GM18858 (cell line): ENCODE results near the gene DUS1L.

Experiments
- ATAC-seq: cut with Tn5 transposase; IDR thresholded peaks from one replicate; pipeline ENCODE4 v1.9.1; 2021; ENCODE audit not compliant: unreplicated experiment

The DUS1L gene

DNA sequence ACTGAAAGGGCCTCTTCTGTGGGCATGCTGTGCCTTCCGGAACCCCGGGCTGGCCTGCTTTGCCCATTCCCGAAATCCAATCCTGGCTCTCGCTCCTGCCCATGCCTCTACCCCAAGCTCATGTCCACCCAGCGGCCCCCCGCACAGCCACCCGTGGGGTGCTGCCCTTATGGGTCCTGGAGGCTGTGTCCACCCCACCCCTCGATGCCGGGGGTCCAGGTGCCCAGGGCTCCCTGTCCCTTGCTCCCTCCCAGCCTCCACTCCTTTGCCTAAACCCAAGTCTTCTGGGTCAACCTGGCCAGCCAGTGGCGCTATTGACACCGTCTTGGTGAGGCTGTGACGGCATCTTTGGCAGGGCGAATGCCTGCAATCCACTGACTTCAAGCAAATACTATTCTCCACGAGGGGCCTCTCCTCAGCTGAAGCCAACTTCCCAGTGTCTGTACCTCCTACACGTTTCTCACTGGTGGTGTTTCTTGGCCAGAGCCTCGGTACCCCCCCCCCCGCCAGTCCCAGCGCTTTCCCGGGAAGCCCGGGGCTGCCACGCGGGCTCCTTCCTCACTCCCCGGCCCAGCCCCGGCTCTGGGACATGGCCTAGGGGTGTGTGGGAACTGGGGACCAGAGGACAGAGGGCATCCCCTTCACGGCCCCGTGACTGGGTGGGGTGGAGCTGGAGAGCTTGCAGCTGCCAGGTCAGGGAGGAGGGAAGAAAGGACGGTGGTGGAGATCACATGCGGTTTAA is 12.2 kb upstream of the DUS1L start:
- ATAC-seq: no peak

DNA sequence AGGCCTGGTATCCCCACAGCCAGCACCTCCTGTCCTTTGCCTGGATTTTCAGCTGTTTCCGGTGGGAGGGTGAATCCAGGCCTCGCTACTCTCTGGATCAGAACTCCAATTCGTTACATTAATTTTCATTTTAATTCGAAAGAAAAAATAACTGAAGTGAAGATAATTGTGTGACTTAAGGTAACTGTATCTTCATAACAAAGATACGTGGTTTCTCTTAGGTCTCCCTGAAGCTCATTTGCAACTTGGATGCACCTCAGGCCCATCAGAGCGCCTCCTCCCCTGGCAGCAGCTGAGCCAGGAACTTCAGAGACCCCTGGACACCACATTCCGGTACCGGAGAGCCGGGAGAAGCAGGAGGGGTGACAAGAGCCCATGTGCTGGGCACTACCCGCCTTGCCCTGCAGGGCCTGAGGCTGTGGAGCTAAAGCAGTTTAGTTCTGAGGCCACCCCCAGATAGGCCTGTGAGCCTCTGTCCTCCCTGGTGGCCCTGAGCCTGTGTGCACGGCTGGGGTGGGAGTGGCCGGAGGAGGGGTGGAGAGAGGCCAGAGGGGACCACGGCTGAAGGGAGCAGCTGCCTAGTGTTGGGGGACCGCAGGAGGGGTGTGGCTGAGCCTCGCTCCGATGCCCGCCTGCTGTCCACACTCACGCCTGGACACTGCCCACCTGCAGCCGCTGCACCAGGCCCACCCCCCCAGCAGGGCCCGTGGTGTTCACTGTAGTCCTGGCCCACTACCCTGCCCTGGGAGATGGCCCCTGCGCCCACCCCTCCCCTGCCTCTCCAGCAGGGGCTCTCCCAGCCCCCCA is 11.4 kb upstream of the DUS1L start:
- no peak for ATAC-seq

DNA sequence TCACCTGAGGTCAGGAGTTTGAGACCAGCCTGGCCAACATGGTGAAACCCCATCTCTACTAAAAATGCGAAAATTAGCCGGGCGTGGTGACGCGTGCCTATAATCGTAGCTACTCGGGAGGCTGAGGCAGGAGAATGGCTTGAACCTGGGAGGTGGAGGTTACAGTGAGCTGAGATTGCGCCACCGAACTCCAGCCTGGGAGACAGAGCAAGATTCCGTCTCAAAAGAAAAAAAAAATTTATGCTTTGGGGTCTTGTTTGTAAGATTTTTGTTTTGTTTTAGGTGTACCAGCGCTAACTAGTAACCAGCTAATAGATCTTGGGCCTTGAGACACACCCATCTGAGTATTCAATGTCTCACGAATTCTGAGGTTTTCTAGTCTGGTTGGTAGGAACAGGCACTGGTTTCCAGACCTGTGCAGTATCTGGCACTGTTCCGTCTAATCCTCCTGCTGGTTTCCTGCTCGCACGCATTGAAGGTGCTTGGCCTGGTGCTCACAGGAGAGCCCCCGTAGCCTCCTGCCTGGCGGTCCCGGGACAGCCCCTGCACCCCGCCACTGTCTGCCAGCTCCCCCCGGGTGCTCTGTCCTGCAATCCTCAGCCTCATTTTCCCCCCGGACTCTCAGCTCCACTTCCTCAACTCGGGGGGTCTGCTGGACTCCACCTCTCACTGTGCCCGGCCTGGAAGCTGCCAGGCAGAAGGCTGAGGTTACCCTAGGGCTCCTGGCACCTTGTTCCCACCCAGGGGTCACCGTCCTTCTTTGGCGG is 10.6 kb upstream of the DUS1L start:
- ATAC-seq: no peak

DNA sequence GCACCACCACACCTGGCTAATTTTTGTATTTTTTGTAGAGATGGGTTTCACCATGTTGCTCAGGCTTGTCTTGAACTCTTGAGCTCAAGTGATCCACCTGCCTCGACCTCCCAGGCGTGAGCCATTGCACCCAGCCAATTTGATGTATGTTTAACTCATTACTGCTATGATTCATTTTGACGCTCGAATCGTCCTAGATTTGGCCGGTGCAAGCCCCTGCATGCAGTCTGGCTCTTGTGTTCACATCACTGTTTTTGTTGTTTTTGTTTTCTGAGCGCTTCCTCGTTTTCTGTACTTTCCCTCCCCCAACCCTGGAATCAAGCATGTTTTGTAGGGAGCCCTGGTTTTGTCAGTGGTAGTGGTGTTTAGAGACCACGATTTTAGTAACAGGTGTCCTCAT is 7.8 kb upstream of the DUS1L start:
- ATAC-seq: no peak

DNA sequence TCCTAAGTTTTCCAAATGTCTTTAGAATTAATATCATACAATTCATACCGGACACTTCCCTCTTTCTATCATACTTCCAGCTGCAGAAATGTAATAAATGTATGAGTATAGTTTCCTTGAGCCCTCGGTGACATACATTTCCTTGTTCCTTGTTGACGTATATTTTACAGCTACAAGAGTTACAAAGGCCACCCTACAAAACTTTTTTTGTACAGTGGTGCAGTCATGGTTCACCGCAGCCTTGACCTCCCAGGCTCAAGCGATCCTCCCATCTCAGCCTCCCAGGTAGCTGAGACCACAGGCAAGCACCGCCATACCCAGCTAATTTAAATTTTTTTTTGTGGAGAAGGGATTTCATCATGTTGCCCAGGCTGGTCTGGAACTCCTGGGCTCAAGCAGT is 7.2 kb upstream of the DUS1L start:
- no peak for ATAC-seq

DNA sequence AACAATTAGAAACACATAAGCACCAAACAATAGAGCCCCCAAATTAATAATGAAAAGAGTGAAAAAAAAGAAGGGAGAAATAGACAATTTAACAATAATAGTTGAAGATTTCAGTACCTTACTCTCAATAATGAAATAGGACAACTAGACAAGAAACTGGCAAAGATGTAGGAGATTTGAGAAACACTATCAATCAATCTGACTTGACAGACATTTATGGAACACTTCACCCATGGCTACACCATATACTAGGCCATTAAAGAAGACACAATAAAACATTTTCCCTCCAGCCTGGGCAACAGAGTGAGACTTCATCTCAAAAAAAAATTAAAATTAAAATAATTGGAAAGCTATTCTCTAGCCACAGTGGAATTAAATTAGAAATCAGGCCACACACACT is 5.0 kb upstream of the DUS1L start:
- ATAC-seq: no peak

DNA sequence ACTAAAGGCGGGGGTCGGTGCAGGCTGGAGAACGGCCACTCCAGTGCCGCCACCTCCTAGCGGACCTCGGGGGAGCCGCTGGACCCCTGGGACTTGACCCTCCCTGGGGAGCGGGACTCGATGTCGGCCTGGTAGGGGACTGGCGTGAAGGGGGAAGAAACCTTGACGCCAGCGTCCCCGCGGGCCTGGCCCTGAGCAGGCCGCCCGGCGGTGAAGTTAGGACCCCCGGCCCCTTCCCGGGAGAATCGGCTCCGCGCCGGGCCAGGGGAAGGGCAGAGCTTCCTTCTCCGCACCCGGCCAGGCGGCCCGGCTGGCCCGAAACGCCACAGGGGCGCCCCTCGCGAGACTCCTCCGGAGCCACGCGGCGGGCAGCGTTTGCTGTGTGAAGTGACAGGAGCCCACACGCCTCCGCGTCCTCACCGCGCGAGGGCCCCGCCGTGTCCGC is 389 bp downstream of the DUS1L start:
- ATAC-seq: no peak

DNA sequence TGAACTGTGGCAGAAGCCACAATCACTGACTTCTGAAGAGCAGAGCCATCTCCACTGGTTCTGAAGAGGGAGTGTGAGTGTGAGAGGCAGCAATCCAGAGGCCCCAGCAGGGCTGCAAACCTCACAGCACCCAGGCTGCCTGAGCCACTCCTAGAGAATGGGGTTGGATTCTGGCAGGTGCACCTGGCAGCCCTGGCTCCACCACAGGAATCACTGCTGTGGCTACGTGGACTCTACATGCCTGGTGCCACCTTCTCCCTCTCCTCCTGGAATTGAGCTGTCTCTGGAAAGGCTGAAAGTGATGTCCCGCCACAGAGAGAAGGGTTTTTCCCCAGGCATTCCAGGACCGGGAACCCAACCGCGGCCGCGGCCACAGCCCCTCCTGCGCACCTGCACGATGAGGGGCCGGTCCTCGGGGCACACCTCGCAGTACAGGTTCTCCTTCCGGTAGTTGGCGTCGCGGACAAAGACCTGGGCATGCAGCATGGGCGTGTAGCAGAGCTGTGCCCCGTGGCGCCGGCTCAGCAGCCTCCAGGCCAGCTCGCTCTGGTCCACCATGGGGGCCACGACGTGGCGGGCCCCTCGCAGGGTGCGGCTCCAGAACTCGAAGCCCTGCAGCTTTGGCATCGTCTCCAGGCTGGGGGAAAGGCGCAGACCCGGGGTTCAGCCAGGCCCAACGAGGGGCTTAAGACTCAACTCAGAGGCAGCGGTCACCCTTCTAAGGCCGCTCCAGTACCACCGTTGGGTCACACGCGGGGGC is 991 bp downstream of the DUS1L start:
- no peak for ATAC-seq

DNA sequence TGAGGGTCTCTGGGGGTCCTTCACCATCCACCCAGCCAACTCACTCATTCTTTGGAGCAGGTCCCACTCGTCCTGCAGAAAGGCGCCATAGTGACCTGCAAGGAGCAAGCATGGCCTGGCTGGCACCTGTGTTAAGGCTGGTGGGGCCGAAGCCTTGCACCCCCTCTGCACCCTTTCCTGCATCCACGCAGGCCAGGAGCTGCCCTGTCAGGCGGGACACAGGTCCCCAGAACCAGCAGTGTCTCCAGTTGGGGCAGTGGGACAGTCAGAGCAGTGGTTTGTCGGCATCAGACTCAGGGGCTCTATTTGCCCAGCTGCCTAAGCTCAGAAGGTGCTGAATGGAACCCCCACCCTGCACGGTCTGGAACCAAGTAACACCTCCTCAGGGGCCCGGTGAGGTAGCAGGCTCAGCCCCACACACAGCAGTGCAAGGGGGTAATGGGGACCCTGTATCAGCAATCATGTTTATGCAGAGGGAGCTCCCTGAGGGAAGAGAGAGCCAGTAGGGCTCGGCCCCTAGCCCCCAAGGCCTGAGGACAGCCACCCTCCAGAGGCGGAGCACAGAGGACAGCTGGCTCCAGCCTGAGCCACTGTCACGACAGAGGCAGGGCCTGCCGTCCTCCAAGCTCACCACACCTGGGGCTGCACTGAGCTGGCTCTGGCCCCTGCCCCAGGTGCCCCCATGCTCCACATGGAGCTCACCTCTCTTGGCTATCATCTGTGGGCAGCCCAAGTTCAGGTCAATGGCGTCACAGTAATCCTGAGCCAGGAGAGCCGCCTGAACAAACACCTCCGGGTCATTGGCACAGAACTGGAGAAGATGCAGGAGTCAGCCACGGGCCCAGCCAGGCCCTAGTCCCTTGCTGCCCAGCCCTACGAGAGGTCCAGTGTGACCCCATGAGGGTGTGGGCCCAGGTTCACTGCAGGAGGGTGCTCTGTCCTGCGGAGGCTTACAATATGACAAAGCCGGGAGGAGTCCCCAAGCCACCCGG is 1.9 kb downstream of the DUS1L start:
- ATAC-seq: no peak

DNA sequence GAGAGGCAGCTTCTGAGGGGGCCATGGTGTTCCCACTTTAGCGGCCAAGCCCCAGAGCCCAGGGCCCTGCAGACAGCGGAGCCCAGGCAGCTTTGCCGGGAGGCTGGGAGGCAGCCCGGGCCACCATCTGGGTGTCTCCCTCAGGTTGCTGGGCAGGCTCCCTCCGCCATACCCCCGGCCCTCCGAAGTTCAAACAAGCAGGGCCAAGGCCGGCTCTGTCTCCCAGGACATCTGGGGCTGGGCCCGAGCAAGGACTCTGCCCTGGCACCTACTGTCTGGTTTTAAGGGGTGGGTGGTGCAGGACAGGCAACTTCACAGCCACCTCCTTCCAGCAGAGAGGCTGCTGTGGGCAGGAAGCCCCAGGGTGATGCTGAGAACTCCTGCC is 2.6 kb downstream of the DUS1L start:
- ATAC-seq: no peak

DNA sequence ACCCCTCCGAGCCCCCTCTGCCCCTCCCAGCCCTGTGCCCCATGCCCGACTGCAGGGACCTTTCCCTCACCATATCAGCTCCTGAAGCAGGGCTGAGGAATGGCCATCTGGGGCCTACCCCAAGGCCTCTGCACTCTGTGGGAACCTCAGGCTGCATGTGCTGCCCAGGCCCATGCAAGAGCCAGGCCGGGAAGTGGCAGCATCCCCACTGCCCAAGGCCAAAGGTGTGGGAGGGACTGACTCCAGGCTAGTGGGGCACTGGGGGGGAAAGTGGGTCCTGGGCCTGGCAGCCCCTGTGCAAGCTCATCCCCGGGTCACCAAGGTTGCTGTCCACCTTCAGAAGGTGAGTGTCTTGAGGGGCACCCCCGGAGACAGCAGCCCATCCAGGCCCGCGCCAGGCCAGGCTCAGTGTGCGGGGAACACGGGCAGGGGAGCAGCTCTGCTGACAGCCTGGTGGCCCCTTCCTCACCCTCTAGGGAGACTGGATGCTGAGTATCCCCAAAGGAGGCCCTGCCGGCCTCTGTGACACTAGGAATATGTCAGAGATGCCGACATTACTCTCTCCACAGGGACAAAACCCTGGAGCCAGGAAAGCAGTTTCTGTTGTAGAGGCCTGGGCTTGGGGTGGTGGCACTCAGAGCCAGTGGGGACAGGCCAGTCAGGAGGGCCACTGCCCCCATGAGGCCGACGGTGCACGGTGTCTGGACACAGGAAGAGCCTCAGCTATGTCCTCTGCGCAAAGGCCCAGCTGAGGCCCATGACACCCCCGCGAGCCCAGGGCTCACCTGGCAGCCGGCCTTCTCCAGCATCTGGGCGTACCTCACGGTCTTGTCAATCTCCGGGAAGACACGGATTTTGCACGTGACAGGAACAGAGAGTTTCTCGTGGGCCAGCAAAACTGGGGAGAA is 3.3 kb downstream of the DUS1L start:
- no peak for ATAC-seq

DNA sequence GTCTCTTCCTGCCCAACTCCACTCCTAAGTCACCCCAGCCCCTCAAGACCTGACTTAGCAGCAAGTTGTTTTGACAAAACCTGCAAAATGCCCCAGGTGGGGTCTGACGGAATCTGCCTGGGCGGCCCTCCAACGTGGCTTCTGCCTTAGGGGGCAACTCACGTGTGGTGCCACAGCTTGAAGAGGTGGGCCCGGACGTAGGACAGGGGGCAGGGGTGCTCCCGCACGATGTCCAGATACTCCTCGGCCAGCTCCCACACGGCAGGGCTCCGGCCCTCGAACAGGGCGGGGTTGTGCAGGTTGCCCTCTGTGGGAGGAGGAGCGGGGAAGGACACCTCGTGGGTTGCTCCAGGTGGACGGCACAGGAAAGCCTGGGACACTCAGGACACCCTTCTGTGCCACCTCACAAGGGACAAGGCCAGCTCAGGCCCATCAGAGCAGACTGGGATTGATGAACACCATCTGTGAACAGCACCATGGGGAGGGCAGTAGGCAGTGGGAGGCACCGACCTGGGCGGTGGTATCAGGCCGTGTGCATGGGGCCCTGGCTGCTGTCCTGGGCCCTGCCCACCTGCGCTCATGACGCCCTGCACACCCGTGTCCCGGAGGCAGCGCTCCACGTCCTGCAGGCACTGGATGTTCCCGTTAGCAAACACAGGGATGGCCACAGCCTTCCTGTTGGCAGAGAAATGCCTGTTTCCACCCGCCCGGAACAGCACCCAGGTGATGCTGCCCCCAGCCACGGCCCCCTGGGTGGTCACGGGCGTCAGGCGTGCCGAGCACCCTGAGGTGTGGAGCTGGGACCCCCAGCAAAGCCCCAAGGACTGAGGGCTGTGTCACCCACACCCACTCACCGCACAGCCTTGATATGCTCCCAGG is 4.3 kb downstream of the DUS1L start:
- no peak for ATAC-seq

DNA sequence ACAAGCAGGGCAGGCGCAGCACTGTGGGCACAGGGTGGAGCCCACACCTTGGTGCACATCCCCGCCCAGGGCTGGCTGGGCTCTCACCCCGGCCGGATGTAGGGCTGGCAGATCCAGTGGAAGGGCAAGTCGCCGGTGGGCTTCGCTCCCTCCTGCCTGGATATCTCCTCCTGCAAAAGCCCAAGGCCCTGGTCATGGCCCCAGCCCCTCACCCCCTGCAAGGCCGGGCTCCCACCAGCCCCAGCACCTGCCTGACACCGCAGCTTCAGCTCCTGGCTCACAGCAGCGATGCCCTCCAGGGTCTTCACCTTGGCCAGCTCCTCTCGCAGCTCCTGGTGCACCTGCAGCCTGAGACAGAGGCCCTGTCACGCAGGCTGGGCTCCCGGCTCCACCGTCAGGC is 5.0 kb downstream of the DUS1L start:
- ATAC-seq: no peak

DNA sequence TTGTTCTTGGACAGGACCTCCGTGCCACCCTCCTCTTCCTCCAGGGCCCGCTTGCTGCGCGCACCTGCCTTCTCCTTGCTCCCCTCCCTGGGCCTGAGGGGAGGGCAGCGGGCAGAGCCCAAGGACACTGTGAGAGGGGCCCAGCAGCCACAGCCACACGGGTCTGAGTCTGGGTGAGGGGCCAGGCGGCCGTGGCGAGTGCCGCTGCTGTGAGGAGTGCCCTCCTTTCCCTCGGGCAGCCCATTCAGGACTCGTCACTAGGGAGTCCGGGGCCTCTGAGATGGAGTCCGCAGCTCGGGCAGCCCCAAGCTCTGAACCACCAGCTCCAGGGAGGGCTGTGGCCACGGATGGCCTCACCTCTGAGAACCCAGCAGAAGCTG is 5.6 kb downstream of the DUS1L start:
- ATAC-seq: no peak

DNA sequence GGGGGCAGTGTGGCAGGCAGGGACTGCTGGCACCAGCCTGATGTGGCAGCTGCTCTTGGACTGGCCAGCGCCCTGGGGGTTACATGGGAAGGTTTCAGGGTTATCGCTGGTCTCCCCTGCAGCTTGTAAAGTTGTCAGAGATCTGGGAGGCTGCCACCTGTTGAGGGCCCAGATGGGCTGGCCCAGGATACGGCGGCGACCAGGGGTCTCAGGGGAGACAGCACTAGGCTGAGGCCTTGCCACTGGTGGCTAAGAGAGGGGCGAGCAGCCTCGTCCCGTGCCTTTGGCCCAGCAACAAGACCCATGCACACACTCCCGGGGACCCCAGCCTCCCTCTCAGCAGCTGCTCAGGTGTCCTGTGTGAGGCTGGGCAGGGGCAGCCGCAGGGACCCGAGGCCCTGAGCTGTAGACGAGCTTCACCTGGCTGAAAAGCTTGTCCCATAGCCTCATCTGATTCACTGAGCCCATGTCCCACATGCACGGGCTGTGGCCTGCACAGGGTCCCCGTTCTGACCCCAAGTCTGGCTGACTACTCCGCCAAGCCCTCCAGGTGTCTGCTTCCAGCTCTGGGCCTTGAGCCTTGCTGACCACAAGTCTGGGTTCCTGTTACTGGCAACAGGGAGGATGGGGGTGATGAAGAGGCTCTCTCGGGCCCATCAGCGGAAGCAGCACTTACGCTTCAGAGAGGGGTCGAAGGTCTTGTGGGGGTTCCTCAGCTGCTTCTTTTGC is 6.2 kb downstream of the DUS1L start:
- no peak for ATAC-seq

DNA sequence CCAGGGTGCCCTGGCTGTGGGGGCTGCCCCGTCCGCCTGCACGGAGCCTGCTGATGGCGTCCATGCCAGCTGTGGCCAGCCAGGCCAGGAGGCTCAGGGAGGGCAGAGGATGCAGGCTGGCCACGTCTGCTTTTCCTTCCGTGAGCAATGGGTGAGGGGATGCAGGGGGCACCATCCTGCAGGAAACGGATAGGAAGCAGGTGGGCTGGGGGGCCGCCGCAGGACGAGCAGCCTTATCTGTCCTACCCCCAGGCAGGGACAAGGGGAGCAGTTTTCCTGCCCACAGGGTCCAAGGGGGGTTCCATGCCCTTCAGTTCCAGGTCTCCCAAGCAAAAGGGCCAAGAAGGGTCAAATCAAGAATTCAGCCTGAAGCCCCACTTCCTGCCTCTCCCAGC is 6.8 kb downstream of the DUS1L start:
- ATAC-seq: no peak

DNA sequence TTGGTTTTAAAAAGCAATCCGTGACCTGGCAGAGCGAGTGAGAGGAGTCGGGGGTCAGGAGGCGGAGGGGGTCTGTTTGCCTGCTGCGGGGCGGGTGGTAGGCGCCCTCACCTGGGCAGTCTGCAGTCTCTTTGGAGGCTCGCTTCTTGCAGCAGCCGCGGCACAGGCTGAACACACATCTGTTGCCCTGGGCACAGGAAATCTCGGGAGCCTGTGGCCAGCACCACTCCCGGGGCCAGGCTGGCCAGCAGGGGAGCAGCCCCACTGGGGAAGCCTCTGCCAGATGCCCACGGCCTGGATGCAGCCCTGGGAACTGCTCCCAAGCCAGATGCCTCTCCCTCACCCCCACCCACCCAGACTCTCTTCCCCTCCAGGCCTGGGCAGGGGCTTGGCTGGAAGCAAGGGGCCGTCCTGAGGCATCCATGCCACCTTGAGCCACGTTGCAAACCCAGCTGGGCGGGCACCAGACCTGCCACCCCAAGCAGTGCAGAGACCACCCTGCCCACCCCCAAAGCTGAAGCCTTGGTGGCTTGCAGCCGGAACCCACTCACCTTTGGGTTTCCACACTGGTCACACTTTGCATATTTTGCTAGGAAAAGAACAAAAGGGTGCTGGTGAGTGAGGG is 7.3 kb downstream of the DUS1L start:
- ATAC-seq: no peak
